ENCODE results near the gene SLC66A2. TPM values are rescaled to one million over a fixed set of nuclear protein-coding genes. Genes with fewer than 3 reads are reported as not detected.

SLC66A2 gene
- total RNA-seq, 4 donors from 2014 or later: 41.4 to 310 (median 78.5) TPM

GRCh38 chr18:79942786-79943607 is 8.5 kb downstream of the SLC66A2 start:
- TF ChIP-seq, protein P1, sequence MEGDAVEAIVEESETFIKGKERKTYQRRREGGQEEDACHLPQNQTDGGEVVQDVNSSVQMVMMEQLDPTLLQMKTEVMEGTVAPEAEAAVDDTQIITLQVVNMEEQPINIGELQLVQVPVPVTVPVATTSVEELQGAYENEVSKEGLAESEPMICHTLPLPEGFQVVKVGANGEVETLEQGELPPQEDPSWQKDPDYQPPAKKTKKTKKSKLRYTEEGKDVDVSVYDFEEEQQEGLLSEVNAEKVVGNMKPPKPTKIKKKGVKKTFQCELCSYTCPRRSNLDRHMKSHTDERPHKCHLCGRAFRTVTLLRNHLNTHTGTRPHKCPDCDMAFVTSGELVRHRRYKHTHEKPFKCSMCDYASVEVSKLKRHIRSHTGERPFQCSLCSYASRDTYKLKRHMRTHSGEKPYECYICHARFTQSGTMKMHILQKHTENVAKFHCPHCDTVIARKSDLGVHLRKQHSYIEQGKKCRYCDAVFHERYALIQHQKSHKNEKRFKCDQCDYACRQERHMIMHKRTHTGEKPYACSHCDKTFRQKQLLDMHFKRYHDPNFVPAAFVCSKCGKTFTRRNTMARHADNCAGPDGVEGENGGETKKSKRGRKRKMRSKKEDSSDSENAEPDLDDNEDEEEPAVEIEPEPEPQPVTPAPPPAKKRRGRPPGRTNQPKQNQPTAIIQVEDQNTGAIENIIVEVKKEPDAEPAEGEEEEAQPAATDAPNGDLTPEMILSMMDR (IDR thresholded peaks at IDR 0.05; ENCODE audit: low read depth): no peak

DNA sequence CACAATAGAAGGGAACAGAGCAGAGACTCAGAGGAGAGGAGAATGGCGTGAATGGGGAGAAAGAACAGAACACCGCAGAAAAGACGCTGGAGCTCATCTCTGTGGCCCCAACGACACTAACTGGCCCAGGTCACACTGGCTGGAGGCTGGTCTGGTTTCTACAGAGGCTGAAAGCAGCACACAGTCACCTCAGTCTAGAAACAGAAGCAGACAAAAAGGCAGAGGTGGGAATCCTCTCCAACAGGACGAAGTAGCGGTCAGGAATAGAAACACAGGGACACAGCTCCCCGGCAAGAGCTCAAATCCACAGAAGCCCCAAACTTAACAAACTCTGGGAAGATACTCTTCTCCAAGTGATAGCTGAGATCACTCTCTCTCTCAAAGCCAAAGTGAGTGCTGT is 9.2 kb downstream of the SLC66A2 start:
- TF ChIP-seq, protein P1 (IDR thresholded peaks at IDR 0.05; ENCODE audit: low read depth): no peak

DNA sequence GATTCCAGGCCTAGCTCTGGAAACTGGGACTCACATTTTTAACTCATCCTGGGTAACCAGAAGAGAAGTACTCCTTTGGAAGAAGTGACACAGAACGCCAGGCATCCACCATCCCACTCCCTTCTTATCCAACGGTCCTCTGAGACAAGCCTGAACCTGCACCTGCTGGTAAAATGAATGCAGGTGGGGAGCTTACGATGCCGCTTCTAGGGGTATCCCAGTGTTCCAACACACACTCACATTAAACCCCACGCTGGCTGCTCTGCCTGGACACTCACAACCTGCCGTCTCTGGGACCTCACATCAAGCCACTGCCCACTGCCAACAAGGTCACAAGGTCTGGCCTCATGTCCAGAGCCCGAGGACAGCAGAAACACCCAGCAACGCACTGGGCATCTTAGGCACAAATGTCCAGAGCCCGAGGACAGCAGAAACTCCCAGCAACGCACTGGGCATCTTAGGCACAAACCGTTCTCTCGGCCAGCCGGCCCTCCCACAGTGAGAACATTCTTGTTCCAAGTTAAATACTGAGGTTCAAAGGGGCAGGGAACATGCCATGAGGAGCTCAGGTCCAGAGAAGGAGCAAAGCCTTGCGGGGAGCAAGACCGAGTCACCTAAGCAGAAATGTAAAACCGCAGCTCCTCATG is 9.9 kb downstream of the SLC66A2 start:
- TF ChIP-seq, protein P1 (IDR thresholded peaks at IDR 0.05; ENCODE audit: low read depth): no peak

DNA sequence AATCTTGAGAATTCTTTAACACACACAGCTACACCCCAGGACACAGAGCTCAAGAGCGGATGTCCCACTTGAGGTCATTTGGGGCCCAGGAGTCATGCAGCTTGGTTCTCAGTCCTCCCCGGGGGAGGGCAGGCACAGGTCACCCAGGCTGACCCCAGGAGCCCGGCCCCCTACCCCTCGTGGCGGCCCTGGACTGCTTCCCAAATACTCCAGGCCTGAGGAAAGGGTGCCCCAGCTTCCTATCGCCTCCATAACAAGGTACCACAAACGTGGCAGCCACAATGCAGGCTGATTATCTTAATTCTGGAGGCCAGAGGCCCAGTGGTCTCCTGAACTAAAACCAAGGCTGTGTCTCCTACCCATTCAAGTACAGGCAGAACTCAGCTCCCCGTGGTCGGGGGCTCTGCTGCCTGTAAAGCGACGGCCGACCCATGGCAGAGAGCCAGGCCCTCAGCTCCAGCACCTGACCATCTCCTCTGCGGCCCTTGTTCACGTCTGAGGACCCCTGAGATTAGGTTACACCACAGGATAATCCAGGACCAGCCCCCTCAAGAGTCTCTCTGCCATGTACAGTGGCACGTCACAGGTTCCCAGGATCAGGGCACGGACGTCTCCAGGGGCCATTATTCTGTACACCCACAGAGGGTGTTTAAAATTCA is 10.5 kb downstream of the SLC66A2 start:
- TF ChIP-seq, protein P1 (IDR thresholded peaks at IDR 0.05; ENCODE audit: low read depth): no peak

DNA sequence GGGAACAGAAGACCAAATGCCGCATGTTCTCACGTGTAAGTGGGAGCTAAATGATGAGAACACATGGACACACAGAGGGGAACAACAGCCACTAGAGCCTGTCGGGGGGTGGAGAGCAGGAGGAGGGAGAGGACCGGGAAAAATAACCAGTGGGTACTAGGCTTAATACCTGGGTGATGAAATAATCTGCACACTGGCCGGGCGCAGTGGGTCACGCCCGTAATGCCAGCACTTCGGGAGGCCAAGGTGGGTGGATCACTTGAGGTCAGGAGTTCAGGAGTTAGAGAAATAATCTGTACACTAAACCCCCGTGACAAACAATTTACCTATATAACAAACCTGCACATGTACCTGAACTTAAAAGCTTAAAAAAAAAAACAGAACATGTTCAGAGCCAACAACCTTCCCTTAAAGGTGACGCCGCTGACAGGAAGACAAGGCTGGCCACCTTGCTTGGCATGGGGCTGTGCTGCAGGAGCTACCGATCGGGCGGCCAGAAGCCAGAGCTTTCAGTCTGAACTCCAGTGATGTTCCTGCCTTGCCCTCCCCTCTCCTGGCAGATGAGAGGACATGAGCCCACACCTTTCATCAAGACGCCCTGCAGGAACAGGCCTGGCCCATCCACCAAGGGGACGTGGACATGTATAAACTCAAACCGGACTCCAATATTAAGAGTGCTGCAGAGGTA is 11.2 kb downstream of the SLC66A2 start:
- TF ChIP-seq, protein P1 (IDR thresholded peaks at IDR 0.05; ENCODE audit: low read depth): no peak

DNA sequence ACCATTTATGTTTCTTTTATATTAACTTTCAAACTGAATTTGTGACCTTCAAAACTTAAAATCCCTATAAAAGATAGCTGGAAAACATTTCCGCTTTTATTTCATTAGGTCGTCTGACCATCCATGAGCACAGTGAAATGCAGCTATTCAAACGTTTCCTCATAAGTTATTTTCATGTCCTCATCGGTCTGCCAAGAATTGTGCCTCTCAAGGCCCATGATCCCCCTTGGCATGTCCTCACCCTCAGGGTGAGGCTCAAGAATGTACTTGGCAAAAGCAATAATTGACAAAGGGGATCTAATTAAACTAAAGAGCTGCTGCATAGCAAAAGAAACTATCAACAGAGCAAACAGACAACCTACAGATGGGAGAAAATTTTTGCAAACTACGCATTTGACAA is 12.4 kb downstream of the SLC66A2 start:
- TF ChIP-seq, protein P1 (IDR thresholded peaks at IDR 0.05; ENCODE audit: low read depth): no peak
